Body of pancreas (tissue), 4 donors: ENCODE data around the gene NUDT22.

Experiments
- POLR2A ChIP-seq, 3 donors: fragments of 450-650 bp; IDR thresholded peaks; one replicate each; pipeline ENCODE4 v1.6.1; 2016; ENCODE audit warnings: antibody characterized with exemption in 3 of 3, mild to moderate bottlenecking in 2 of 3
- TF ChIP-seq, protein P1 (sequence below), 7 experiments: fragments of 450-650 bp in 4 of 7; fragments of 200-600 bp in 3 of 7; sonication (generic) in 3 of 7; IDR thresholded peaks; one replicate each; pipeline ENCODE4 v1.5.1; 2016 to 2019; ENCODE audit warnings: antibody characterized with exemption in 7 of 7

DNA sequence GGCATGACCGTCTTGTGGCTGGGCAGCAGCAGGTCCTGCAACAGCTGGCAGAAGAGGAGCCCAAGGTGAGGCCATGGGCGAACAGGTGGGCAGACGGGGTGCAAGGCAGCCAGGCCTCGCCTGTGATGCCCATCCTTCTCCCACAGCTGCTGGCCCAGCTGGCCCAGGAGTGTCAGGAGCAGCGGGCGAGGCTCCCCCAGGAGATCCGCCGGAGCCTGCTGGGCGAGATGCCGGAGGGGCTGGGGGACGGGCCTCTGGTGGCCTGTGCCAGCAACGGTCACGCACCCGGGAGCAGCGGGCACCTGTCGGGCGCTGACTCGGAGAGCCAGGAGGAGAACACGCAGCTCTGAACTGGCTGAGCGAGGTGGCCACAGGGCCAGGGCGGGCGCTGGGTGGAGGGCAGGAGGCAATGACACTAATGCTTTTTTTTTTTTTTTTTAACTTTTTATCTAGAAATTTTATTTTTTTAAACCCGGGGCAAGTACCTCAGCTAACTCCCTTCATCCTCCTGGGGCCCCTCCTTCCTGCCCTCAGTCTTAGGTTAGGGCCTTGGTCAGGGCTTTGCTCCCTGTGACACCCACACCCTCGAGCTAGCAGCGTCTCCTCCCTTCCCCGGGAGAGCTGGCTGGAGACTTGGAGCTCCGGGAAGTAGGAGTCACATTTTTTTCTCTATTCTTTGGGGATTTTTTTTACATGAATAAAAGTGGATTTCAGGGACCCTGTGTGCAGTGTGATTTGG lies 41.3 kb downstream of the NUDT22 start:
- no peak for TF ChIP-seq POLR2A (IDR thresholded peaks at IDR 0.05)
- TF ChIP-seq, protein P1, sequence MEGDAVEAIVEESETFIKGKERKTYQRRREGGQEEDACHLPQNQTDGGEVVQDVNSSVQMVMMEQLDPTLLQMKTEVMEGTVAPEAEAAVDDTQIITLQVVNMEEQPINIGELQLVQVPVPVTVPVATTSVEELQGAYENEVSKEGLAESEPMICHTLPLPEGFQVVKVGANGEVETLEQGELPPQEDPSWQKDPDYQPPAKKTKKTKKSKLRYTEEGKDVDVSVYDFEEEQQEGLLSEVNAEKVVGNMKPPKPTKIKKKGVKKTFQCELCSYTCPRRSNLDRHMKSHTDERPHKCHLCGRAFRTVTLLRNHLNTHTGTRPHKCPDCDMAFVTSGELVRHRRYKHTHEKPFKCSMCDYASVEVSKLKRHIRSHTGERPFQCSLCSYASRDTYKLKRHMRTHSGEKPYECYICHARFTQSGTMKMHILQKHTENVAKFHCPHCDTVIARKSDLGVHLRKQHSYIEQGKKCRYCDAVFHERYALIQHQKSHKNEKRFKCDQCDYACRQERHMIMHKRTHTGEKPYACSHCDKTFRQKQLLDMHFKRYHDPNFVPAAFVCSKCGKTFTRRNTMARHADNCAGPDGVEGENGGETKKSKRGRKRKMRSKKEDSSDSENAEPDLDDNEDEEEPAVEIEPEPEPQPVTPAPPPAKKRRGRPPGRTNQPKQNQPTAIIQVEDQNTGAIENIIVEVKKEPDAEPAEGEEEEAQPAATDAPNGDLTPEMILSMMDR (IDR thresholded peaks at IDR 0.05) = no peak
